Keratinocyte (primary cell): ENCODE data around the gene CBL.
A peak's percentile ranks its signal among the peaks of the same experiment; 100 is the strongest.

Experiments used
- EZH2 ChIP-seq: IDR thresholded peaks from one replicate; pipeline ENCODE4 v1.6.1; 2012; ENCODE audit warnings: inconsistent platforms, mild to moderate bottlenecking, low read length, moderate library complexity
- TF ChIP-seq, protein P1 (sequence below), 3 experiments: IDR thresholded peaks in 1 of 3; conservative IDR thresholded peaks in 1 of 3; optimal IDR thresholded peaks in 1 of 3; 2 replicates in 2 of 3; 3 replicates in 1 of 3; pipeline versions ENCODE3 to v1.5.1; 2011; ENCODE audit warnings: low read length in 3 of 3, mild to moderate bottlenecking in 3 of 3, moderate library complexity in 2 of 3, control low read depth in 1 of 3, inconsistent platforms in 1 of 3; ENCODE audit not compliant: insufficient read depth in 2 of 3; ENCODE audit errors: extremely low read depth in 1 of 3

DNA sequence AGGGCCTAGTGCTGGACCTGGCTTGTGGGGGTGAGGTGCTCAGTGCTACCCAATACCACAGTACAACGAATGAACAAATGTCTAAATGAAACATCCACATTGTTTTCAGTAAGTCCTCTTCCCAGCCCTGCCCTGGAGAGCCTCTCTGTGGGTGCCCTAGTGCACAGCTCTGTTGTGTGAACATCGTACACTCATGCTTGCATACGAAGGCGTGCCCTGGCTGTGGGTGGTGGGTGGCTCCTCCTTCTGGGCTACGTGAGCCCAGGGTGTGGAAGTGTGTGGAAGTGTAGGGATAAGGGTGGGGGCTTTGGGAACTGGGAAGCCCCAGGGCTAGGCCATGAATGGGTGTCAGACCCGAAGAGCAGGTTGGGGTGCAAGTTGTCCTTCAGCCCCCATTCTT lies 38.2 kb upstream of the CBL start:
- TF ChIP-seq EZH2, result no peak
- TF ChIP-seq, protein P1, sequence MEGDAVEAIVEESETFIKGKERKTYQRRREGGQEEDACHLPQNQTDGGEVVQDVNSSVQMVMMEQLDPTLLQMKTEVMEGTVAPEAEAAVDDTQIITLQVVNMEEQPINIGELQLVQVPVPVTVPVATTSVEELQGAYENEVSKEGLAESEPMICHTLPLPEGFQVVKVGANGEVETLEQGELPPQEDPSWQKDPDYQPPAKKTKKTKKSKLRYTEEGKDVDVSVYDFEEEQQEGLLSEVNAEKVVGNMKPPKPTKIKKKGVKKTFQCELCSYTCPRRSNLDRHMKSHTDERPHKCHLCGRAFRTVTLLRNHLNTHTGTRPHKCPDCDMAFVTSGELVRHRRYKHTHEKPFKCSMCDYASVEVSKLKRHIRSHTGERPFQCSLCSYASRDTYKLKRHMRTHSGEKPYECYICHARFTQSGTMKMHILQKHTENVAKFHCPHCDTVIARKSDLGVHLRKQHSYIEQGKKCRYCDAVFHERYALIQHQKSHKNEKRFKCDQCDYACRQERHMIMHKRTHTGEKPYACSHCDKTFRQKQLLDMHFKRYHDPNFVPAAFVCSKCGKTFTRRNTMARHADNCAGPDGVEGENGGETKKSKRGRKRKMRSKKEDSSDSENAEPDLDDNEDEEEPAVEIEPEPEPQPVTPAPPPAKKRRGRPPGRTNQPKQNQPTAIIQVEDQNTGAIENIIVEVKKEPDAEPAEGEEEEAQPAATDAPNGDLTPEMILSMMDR (optimal IDR thresholded peaks at IDR 0.05 in 1 of 3, IDR thresholded peaks at IDR 0.05 in 1 of 3, conservative IDR thresholded peaks at IDR 0.05 in 1 of 3; ENCODE audit: extremely low read depth in 1 of 3, insufficient read depth in 2 of 3, low read length in 3 of 3), result peak in 1 of 3 experiments; percentile 31
